Kidney (tissue), 14 donors: ENCODE results near the gene CEMIP2. TPM values are rescaled to one million over a fixed set of nuclear protein-coding genes. Genes with fewer than 3 reads are reported as not detected.

Source experiments
- DNase-seq, 5 donors: peaks; one replicate each; pipeline ENCODE4 v3.0.0-alpha.2; 2013 to 2020
- FAIRE-seq: peaks from 2 replicates; lab custom pipeline; 2012; peaks lifted over from hg19 to GRCh38; lab: Jason Lieb, UNC
- H3K27ac ChIP-seq, 2 donors: one replicate each; pipeline ENCODE4 v1.7.0; 2013; ENCODE audit warnings: low read depth in 2 of 2, low read length in 2 of 2, inconsistent platforms in 1 of 2
- H3K27me3 ChIP-seq: one replicate; pipeline ENCODE4 v1.7.1; 2013; ENCODE audit warnings: low read length, inconsistent platforms; ENCODE audit not compliant: control insufficient read depth, insufficient read depth
- H3K36me3 ChIP-seq, 3 donors: one replicate each; pipeline versions ENCODE4 v1.7.0 to v1.7.1; 2013; ENCODE audit warnings: low read length in 3 of 3, control low read depth in 1 of 3, inconsistent platforms in 1 of 3; ENCODE audit not compliant: insufficient read depth in 3 of 3, control insufficient read depth in 2 of 3
- H3K4me1 ChIP-seq, 3 donors: one replicate each; pipeline versions ENCODE4 v1.7.0 to v1.7.1; 2013; ENCODE audit warnings: low read length in 3 of 3, inconsistent platforms in 1 of 3, low read depth in 1 of 3; ENCODE audit not compliant: control insufficient read depth in 2 of 3, insufficient read depth in 2 of 3
- H3K4me3 ChIP-seq, 3 donors: one replicate each; pipeline versions ENCODE4 v1.7.0 to v1.8.1; 2013; ENCODE audit warnings: low read length in 3 of 3, control low read depth in 1 of 3, inconsistent platforms in 1 of 3
- H3K9ac ChIP-seq, 3 donors: one replicate each; pipeline versions ENCODE4 v1.7.0 to v1.7.1; 2013; ENCODE audit warnings: low read length in 3 of 3, control low read depth in 1 of 3, inconsistent platforms in 1 of 3
- H3K9me3 ChIP-seq, 3 donors: one replicate each; pipeline versions ENCODE4 v1.7.0 to v1.7.1; 2013; ENCODE audit warnings: low read length in 3 of 3, control low read depth in 1 of 3, inconsistent platforms in 1 of 3; ENCODE audit not compliant: control insufficient read depth in 2 of 3, insufficient read depth in 1 of 3
- CTCF ChIP-seq: IDR thresholded peaks from 3 replicates; pipeline ENCODE4 v1.5.1; 2012; ENCODE audit warnings: mild to moderate bottlenecking, moderate library complexity, borderline replicate concordance; ENCODE audit not compliant: insufficient read depth; ENCODE audit errors: extremely low read depth
- intact Hi-C: fragments of 100-400 bp; cut with DNase I; formaldehyde crosslinking; loops from one replicate; pipeline ENCODE4 v1.11.1; 2022
- polyA plus RNA-seq: library from polyadenylated mRNA; stranded (reverse); fragments of 350-450 nt; fragmentation: Illumina TruSeq; extraction: RNeasy Lipid Tissue Mini Kit (QIAGEN cat#74804); gene quantifications from one replicate; pipeline ENCODE4 v1.2.3, GENCODE V29; 2014; ENCODE audit warnings: low read depth, low replicate concordance; ENCODE audit not compliant: insufficient read depth
- total RNA-seq: library from RNA; stranded (reverse); fragmentation: NEBNext Ultra II Directional; extraction: Animal tissue kit (Norgen Biotek cat#: 25700); gene quantifications from one replicate; pipeline ENCODE4 v1.2.1, GENCODE V29; 2021
- donor health status: control.
- donor health status: control.
- donor health status: control.
- donor health status: control.
- donor health status: control.
- donor health status: DM: yes; HTN: yes; CAD: no.
- donor health status: Normal renal cell carcinoma (clear cell type).

The CEMIP2 gene
- total and polyA plus RNA-seq, 2 donors from 2014 or later, result 13.9 to 70.7 TPM

GRCh38 chr9:71648453-71648852, 119.9 kb downstream of the CEMIP2 start:
- peaks cover 0 to 2% (median 0%) of the 10 kb centered on the region in 3 donors for H3K4me1 ChIP-seq
- H3K27me3 ChIP-seq, result no peaks in the 10 kb centered on the region
- no peak for TF ChIP-seq CTCF
- H3K9me3 ChIP-seq, result no peaks in the 10 kb centered on the region
- H3K27ac ChIP-seq, result no peak overlapping the region
- DNase-seq, result no peak
- H3K9ac ChIP-seq, result no peak overlapping the region
- intact Hi-C loops, result no loop called here
- no peaks in the 10 kb centered on the region for H3K36me3 ChIP-seq
- H3K4me3 ChIP-seq, result no peak overlapping the region
- FAIRE-seq, result no peak

DNA sequence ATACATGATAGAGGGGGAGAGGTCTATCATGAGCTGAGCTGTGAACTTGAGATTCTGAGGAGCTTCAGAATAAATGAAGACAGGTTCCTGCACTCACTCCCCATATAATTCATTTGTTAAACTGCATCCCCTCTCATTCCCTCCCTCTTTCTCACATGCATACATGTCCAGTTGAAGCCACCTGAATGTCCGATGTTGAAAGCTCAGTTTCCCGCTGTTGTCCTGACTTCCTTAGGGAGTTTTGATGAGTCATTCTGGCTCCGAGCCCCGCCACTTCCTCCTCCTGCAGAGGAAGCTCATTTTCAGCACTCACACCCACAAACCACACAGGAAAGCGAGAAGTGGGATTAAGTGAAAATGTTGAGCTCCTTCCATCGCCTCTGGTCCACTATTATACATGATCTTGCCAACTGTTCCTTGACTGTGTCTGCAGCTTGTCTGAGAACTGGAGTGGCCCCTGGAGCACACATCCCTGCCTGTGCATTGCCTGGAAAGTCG, 121.2 kb downstream of the CEMIP2 start:
- H3K27ac ChIP-seq, result no peak overlapping the region
- TF ChIP-seq CTCF, result no peak
- intact Hi-C loops, result no loop called here
- H3K27me3 ChIP-seq, result no peaks in the 10 kb centered on the region
- no peak overlapping the region for H3K9ac ChIP-seq
- H3K9me3 ChIP-seq, result no peaks in the 10 kb centered on the region
- no peaks in the 10 kb centered on the region for H3K36me3 ChIP-seq
- H3K4me1 ChIP-seq, result peaks cover 0 to 2% (median 0%) of the 10 kb centered on the region in 3 donors
- DNase-seq (peak in 2 of 5 donors; percentile 43 to 79), FAIRE-seq (no peak)
- H3K4me3 ChIP-seq, result peak overlapping the region in 1 of 3 donors; percentile 29

- no peaks in the 10 kb centered on the region for H3K36me3 ChIP-seq
- TF ChIP-seq CTCF, result no peak
- intact Hi-C loops, result no loop called here
- FAIRE-seq (no peak), DNase-seq (no peak)
- no peak overlapping the region for H3K27ac ChIP-seq
- no peak overlapping the region for H3K9ac ChIP-seq
- peaks cover 0 to 2% (median 0%) of the 10 kb centered on the region in 3 donors for H3K4me1 ChIP-seq
- H3K27me3 ChIP-seq, result no peaks in the 10 kb centered on the region
- no peaks in the 10 kb centered on the region for H3K9me3 ChIP-seq
- H3K4me3 ChIP-seq, result no peak overlapping the region
These were observed 122.2 kb downstream of the CEMIP2 start for GRCh38 chr9:71646131-71646530.

DNA sequence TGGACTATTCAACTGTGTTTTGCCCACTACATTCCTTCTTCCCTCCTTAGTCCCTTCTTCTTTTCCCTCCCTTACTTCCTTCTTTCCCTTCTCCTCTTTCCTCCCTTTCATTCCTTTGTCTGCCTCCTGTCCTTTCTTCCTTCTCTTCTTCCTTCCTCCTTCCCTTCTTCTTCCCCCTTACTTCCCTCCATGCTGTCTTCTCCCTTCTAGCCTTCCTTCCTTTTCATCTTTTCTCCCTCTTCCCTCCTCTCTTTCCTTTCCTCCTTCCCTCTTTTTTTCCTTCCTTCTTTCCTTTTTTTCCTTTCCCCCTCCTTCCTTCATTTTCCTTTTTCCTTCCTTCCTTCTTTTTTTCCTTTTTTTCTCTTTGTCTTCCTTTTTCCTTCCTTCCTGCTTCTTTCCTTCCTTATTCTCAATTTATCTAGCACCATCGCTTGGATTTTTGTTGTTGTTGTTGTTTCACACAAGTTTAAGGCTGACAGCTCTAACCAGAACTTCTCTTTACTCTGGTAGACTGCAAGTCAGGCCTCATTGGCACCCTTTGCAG, 123.4 kb downstream of the CEMIP2 start:
- intact Hi-C loops, result no loop called here
- no peak overlapping the region for H3K9ac ChIP-seq
- H3K27ac ChIP-seq, result no peak overlapping the region
- H3K27me3 ChIP-seq, result no peaks in the 10 kb centered on the region
- DNase-seq (no peak), FAIRE-seq (no peak)
- H3K9me3 ChIP-seq, result no peaks in the 10 kb centered on the region
- TF ChIP-seq CTCF, result no peak
- H3K36me3 ChIP-seq, result no peaks in the 10 kb centered on the region
- no peak overlapping the region for H3K4me3 ChIP-seq
- peaks cover 0 to 2% (median 0%) of the 10 kb centered on the region in 3 donors for H3K4me1 ChIP-seq
